Large intestine (tissue), 3 donors: ENCODE data around the gene PKP4. TPM values are rescaled to one million over a fixed set of nuclear protein-coding genes. Genes with fewer than 3 reads are reported as not detected.
A peak's percentile ranks its signal among the peaks of the same experiment; 100 is the strongest.

Experiments
- DNase-seq, 2 donors: peaks; one replicate each; pipeline versions ENCODE4 v3.0.0 to v3.0.0-alpha.2; 2013
- H3K27ac ChIP-seq: one replicate; pipeline ENCODE4 v1.5.1; 2013; ENCODE audit warnings: low read length
- H3K27me3 ChIP-seq: 2 replicates; pipeline ENCODE4 v1.6.1; 2013; ENCODE audit warnings: low read length; ENCODE audit not compliant: control insufficient read depth, insufficient read depth
- H3K36me3 ChIP-seq: 2 replicates; pipeline ENCODE4 v1.6.1; 2013; ENCODE audit warnings: low read length; ENCODE audit not compliant: control insufficient read depth, insufficient read depth
- H3K4me1 ChIP-seq: one replicate; pipeline ENCODE4 v1.6.1; 2013; ENCODE audit warnings: low read length; ENCODE audit not compliant: control insufficient read depth, insufficient read depth
- H3K4me3 ChIP-seq: one replicate; pipeline ENCODE4 v1.5.1; 2013; ENCODE audit warnings: low read length
- H3K9me3 ChIP-seq: one replicate; pipeline ENCODE4 v1.6.1; 2013; ENCODE audit warnings: mild to moderate bottlenecking, low read depth, low read length, moderate library complexity; ENCODE audit not compliant: control insufficient read depth
- WGBS: methylation state at CpG from one replicate; pipeline ENCODE4 v1.1.5; 2013; ENCODE audit warnings: low lambda C conversion rate; ENCODE audit not compliant: insufficient coverage; 5-methylcytosine and 5-hydroxymethylcytosine counted together
- polyA plus RNA-seq: library from polyadenylated mRNA; unstranded; fragments of 120-200 nt; gene quantifications from one replicate; pipeline ENCODE4 v1.2.1, GENCODE V29; 2013

Gene PKP4
- polyA plus RNA-seq, 1 donor, result 56.1 TPM

GRCh38 chr2:158637357-158637756, 180.6 kb downstream of the PKP4 start:
- no peak overlapping the region for H3K27ac ChIP-seq
- no peaks in the 10 kb centered on the region for H3K27me3 ChIP-seq
- no peaks in the 10 kb centered on the region for H3K9me3 ChIP-seq
- no peak overlapping the region for H3K4me3 ChIP-seq
- H3K36me3 ChIP-seq, result peaks cover 40% of the 10 kb centered on the region
- no peaks in the 10 kb centered on the region for H3K4me1 ChIP-seq
- no peak for DNase-seq
- WGBS, result no CpG with 5 or more reads among the region's 7 CpGs

GRCh38 chr2:158644139-158644538, 187.4 kb downstream of the PKP4 start:
- Histone ChIP-seq H3K27ac (no peak overlapping the region), H3K4me3 (no peak overlapping the region), H3K4me1 (no peaks in the 10 kb centered on the region), H3K9me3 (no peaks in the 10 kb centered on the region), H3K36me3 (peaks cover 25% of the 10 kb centered on the region), H3K27me3 (no peaks in the 10 kb centered on the region)
- DNase-seq, result no peak
- 100% methylated on average over 2 of the region's 4 CpGs for WGBS

- WGBS, result no CpG with 5 or more reads among the region's 6 CpGs
- H3K4me1 ChIP-seq, result no peaks in the 10 kb centered on the region
- no peaks in the 10 kb centered on the region for H3K9me3 ChIP-seq
- H3K4me3 ChIP-seq, result no peak overlapping the region
- H3K36me3 ChIP-seq, result peaks cover 19% of the 10 kb centered on the region
- no peaks in the 10 kb centered on the region for H3K27me3 ChIP-seq
- no peak for DNase-seq
- no peak overlapping the region for H3K27ac ChIP-seq
Measured at GRCh38 chr2:158645299-158645698, 188.5 kb downstream of the PKP4 start.

GRCh38 chr2:158647436-158648231, 190.9 kb downstream of the PKP4 start:
- DNase-seq, result no peak
- 88% methylated on average over 1 of the region's 2 CpGs for WGBS
- no peaks in the 10 kb centered on the region for H3K4me1 ChIP-seq
- H3K9me3 ChIP-seq, result no peaks in the 10 kb centered on the region
- no peak overlapping the region for H3K4me3 ChIP-seq
- H3K36me3 ChIP-seq, result peaks cover 21% of the 10 kb centered on the region
- no peaks in the 10 kb centered on the region for H3K27me3 ChIP-seq
- H3K27ac ChIP-seq, result no peak overlapping the region

- H3K9me3 ChIP-seq, result no peaks in the 10 kb centered on the region
- H3K27ac ChIP-seq, result no peak overlapping the region
- no peak for DNase-seq
- no peaks in the 10 kb centered on the region for H3K27me3 ChIP-seq
- 100% methylated on average over 1 of the region's 2 CpGs for WGBS
- peaks cover 16% of the 10 kb centered on the region for H3K36me3 ChIP-seq
- no peaks in the 10 kb centered on the region for H3K4me1 ChIP-seq
- no peak overlapping the region for H3K4me3 ChIP-seq
Measured at GRCh38 chr2:158649846-158650245, 193.1 kb downstream of the PKP4 start.

- peaks cover 16% of the 10 kb centered on the region for H3K36me3 ChIP-seq
- DNase-seq, result peak in 1 of 2 donors; percentile 19
Measured at GRCh38 chr2:158650646-158651357, 194.1 kb downstream of the PKP4 start.

GRCh38 chr2:158651358-158652057, 194.8 kb downstream of the PKP4 start:
- no peak overlapping the region for H3K27ac ChIP-seq
- no peaks in the 10 kb centered on the region for H3K27me3 ChIP-seq
- H3K4me1 ChIP-seq, result no peaks in the 10 kb centered on the region
- WGBS, result no CpG with 5 or more reads among the region's 6 CpGs
- H3K36me3 ChIP-seq, result peaks cover 16% of the 10 kb centered on the region
- no peaks in the 10 kb centered on the region for H3K9me3 ChIP-seq
- no peak for DNase-seq
- no peak overlapping the region for H3K4me3 ChIP-seq

More at GRCh38 chr2:158650646-158651357, 194.1 kb downstream of the PKP4 start:
- no peaks in the 10 kb centered on the region for H3K9me3 ChIP-seq
- H3K4me3 ChIP-seq, result no peak overlapping the region
- H3K27ac ChIP-seq, result no peak overlapping the region
- WGBS, result no CpG with 5 or more reads among the region's 6 CpGs
- H3K4me1 ChIP-seq, result no peaks in the 10 kb centered on the region
- no peaks in the 10 kb centered on the region for H3K27me3 ChIP-seq

GRCh38 chr2:158655628-158656027, 198.9 kb downstream of the PKP4 start:
- H3K4me3 ChIP-seq, result no peak overlapping the region
- peaks cover 31% of the 10 kb centered on the region for H3K36me3 ChIP-seq
- H3K27ac ChIP-seq, result no peak overlapping the region
- WGBS, result no CpG with 5 or more reads among the region's 3 CpGs
- H3K4me1 ChIP-seq, result no peaks in the 10 kb centered on the region
- no peaks in the 10 kb centered on the region for H3K27me3 ChIP-seq
- no peak for DNase-seq
- no peaks in the 10 kb centered on the region for H3K9me3 ChIP-seq

- Histone ChIP-seq H3K36me3 (peaks cover 41% of the 10 kb centered on the region), H3K27me3 (no peaks in the 10 kb centered on the region), H3K9me3 (no peaks in the 10 kb centered on the region), H3K27ac (no peak overlapping the region), H3K4me1 (no peaks in the 10 kb centered on the region), H3K4me3 (no peak overlapping the region)
- no peak for DNase-seq
- WGBS, result no CpG with 5 or more reads among the region's 10 CpGs
Measured at GRCh38 chr2:158656492-158657229, 199.9 kb downstream of the PKP4 start.

- Histone ChIP-seq H3K4me1 (no peaks in the 10 kb centered on the region), H3K27me3 (no peaks in the 10 kb centered on the region), H3K36me3 (peaks cover 48% of the 10 kb centered on the region), H3K4me3 (no peak overlapping the region), H3K9me3 (no peaks in the 10 kb centered on the region), H3K27ac (no peak overlapping the region)
- DNase-seq, result no peak
- 57% methylated on average over 1 of the region's 2 CpGs for WGBS
Measured at GRCh38 chr2:158658396-158658795, 201.6 kb downstream of the PKP4 start.
